ENCODE measurements around the gene ABI3BP. TPM values are rescaled to one million over a fixed set of nuclear protein-coding genes. Genes with fewer than 3 reads are reported as not detected.

ABI3BP gene
- total RNA-seq, 4 donors from 2014 or later, result 37.4 to 155 (median 112) TPM

- no peak for DNase-seq (ENCODE audit: low spot score)
These were observed 290.9 kb downstream of the ABI3BP start for GRCh38 chr3:100702082-100702979.

GRCh38 chr3:100700708-100701107, 292.5 kb downstream of the ABI3BP start:
- ATAC-seq (ENCODE audit: low FRiP score) (no peak), DNase-seq (ENCODE audit: low spot score) (no peak)
- TF ChIP-seq CTCF (IDR thresholded peaks at IDR 0.05), result no peak

More at GRCh38 chr3:100702082-100702979, 290.9 kb downstream of the ABI3BP start:
- no peak for TF ChIP-seq CTCF (IDR thresholded peaks at IDR 0.05)
- no peak for ATAC-seq (ENCODE audit: low FRiP score)

Small RNA genes lying within 50 kb of the gene (small RNA-seq; reads per million reads assigned to genes)
- not detected for gene RNU6-865P
